ENCODE measurements around the gene RFX8.

Gene RFX8

GRCh38 chr2:101364878-101365277 is 110.0 kb downstream of the RFX8 start:
- H3K4me3 ChIP-seq (ENCODE audit: low read depth, low read length) = no peak overlapping the region
- CTCF ChIA-PET = no interaction called here
- POLR2A ChIA-PET = no interaction called here
- DNase-seq (ENCODE audit: low read depth, low spot score) = no peak
- TF ChIP-seq CTCF (IDR thresholded peaks at IDR 0.05; ENCODE audit: insufficient read depth, low read length, missing control alignments) = no peak

- CTCF ChIA-PET = interaction anchor here (1.2 to 3.0 kb wide), 5 partner anchors 12 to 25 kb away, joined by 3 to 13 read pairs (median 6); partner anchors contain the start of gene CREG2
- POLR2A ChIA-PET = no interaction called here
- H3K4me3 ChIP-seq (ENCODE audit: low read depth, low read length) = no peak overlapping the region
- no peak for TF ChIP-seq CTCF (IDR thresholded peaks at IDR 0.05; ENCODE audit: insufficient read depth, low read length, missing control alignments)
- no peak for DNase-seq (ENCODE audit: low read depth, low spot score)
These were observed 112.1 kb downstream of the RFX8 start for GRCh38 chr2:101362777-101363176.

- no peak for TF ChIP-seq CTCF (IDR thresholded peaks at IDR 0.05; ENCODE audit: insufficient read depth, low read length, missing control alignments)
- no peak overlapping the region for H3K4me3 ChIP-seq (ENCODE audit: low read depth, low read length)
- CTCF ChIA-PET = interaction anchor here (1.2 to 3.0 kb wide), 5 partner anchors 11 to 25 kb away, joined by 3 to 13 read pairs (median 6); partner anchors contain the start of gene CREG2
- DNase-seq (ENCODE audit: low read depth, low spot score) = no peak
- POLR2A ChIA-PET = no interaction called here
These were observed 112.6 kb downstream of the RFX8 start for GRCh38 chr2:101362316-101362715.

- POLR2A ChIA-PET = no interaction called here
- CTCF ChIA-PET = interaction anchor here (1.2 to 3.0 kb wide), 5 partner anchors 11 to 26 kb away, joined by 3 to 13 read pairs (median 6); partner anchors contain the start of gene CREG2
- H3K4me3 ChIP-seq (ENCODE audit: low read depth, low read length) = no peak overlapping the region
- TF ChIP-seq CTCF (IDR thresholded peaks at IDR 0.05; ENCODE audit: insufficient read depth, low read length, missing control alignments) = no peak
- no peak for DNase-seq (ENCODE audit: low read depth, low spot score)
These were observed 113.4 kb downstream of the RFX8 start for GRCh38 chr2:101361522-101361921.

- H3K4me3 ChIP-seq (ENCODE audit: low read depth, low read length) = no peak overlapping the region
- CTCF ChIA-PET = interaction anchor here (1.6 to 3.0 kb wide), 3 partner anchors 11 to 26 kb away, joined by 3 to 13 read pairs (median 9); partner anchors contain the start of gene CREG2
- no peak for TF ChIP-seq CTCF (IDR thresholded peaks at IDR 0.05; ENCODE audit: insufficient read depth, low read length, missing control alignments)
- DNase-seq (ENCODE audit: low read depth, low spot score) = no peak
- POLR2A ChIA-PET = no interaction called here
These were observed 113.8 kb downstream of the RFX8 start for GRCh38 chr2:101361121-101361520.

- POLR2A ChIA-PET = no interaction called here
- no peak for DNase-seq (ENCODE audit: low read depth, low spot score)
- CTCF ChIA-PET = interaction anchor here (1.9 to 3.0 kb wide), 2 partner anchors 10 to 27 kb away, joined by 9 to 13 read pairs; partner anchors contain the start of gene CREG2
- H3K4me3 ChIP-seq (ENCODE audit: low read depth, low read length) = no peak overlapping the region
- no peak for TF ChIP-seq CTCF (IDR thresholded peaks at IDR 0.05; ENCODE audit: insufficient read depth, low read length, missing control alignments)
These were observed 114.7 kb downstream of the RFX8 start for GRCh38 chr2:101360232-101360631.
